ENCODE measurements around the gene CAPZB.

CAPZB gene

GRCh38 chr1:19342894-19343616, 142.3 kb downstream of the CAPZB start:
- no peak for DNase-seq

GRCh38 chr1:19342062-19342750, 143.1 kb downstream of the CAPZB start:
- no peak for DNase-seq

DNA sequence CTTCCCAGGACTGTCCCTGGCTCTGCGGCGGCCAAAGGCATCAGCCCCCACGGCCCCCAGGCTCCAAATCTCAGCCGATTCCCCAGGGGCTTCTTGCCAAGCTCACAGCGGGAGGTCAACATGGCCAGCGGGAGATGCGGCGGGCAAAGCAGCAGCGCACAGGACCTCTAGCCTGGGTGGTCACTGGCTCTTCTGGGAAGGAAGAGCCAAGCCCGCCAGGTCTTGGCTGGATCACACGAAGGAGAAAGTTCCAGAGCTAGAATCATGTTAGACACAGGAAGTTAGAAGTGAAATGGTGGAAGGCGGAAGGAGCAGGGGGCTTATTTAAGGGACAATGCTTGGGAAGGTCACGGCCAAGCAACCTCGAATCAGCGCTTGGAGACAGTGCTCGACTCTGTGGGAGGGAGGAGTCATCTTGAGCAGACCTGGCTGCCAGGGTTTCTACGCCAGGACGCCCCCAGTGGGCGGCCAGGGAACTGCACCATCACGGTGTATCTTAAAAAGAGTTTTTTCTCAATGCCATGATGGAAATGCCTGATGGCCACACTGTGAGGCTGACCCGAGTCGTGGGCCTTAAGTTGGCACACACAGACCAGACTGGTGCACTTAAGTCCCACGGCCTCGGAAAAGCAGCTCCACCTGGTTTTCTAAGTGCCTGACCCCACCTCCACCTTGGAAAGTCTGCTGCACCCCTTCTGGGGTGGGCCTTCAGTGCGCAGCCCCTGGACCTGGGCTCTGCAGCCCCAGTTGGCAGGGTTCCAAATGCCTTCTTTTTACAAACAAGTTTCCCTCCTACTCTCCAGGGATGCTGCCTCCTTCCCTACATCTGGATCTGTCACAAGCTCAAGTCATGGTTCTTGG, 143.9 kb downstream of the CAPZB start:
- peak; percentile 86 for DNase-seq

- DNase-seq: no peak
These were observed 144.9 kb downstream of the CAPZB start for GRCh38 chr1:19340387-19340937.

DNA sequence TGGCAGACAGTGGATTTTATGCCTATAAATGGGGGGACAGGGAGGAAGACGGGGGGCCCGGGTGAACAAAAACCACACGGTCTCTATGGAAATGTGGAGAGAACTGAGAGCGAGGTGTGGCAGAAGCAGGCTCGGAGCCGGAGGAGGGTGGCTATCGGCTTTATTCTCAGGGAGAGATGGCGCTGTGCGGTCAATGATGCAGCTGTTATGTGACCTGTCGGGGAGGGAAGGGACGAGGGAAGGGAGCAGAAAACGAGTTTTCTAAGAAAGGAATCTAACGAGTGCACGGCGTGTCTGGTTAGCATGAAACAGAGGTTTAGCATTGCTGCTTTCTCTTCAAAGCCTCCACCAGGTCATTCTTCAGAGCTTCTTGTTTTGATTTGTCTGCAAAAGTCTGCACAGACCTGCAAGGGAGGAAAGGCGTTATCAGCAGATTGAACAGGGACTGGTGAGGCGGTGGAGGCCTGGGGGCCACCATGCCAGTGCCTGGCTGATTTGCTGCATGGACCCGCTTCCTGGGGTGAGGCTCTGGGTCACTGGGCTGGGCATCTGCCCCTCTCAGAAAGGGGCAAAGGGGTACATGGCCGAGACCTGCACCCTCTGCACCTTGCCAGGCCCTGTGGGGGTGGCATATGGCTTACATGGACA, 146.0 kb downstream of the CAPZB start:
- DNase-seq: no peak

DNA sequence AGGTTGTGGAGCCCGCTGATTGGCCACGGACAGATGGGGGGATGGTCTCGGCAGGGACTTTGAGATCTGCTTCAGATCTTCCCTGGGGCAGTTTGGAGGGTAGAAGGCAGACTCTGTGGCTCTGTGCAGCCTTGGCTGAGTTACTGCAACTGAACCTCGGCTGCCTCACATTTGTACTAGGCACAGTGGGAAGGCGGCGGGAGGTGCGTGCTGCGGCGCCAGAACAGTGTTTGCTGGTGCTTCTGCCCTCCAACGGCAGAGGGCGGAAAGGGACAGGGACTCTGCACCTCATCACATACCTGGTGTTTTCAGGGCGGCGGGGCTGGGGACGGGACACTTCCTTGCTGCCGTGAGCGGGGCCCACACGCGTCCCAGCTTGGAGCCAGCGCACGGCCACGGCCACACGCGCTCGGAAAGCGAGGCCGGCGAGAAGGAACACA, 147.0 kb downstream of the CAPZB start:
- no peak for DNase-seq

DNA sequence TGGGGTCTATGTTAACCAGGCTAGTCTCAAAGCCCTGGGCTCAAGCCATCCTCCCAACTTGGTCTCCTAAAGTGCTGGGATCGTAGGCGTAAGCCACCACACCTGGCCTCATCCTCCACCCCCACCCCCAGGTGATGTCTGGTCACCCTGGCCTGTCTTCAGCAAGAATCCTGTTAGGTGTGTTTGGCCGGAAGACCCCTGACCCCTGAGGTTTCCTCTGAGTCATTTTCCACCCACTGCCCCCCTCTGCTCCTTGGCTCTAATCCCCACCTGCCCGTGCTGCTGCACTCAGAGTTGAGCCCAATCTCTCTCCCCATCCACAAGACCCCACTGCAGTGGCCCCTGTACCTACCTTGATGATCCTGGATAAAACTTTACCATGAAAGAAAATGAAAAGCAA, 148.1 kb downstream of the CAPZB start:
- no peak for DNase-seq

DNA sequence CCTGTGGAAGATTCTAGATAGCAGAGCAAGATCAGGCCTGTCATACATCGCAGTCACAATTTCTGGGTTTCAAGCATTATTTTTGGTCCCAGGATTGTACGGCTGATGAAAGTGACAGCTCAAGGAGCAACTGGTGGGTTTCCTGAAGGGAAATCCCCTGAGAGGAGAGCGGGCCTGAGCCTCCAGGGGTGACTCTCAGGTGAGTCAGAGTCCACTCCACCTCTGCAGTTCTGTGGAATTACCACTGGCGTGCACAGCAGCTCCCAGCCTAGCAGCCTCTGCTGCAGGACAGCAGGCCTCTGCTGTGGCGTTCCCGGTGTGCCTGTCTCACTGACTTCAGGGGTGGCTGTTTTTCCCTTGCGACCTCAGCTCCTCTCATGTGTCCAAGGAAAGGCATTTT, 148.8 kb downstream of the CAPZB start:
- DNase-seq: no peak

GRCh38 chr1:19333587-19334354, 151.6 kb downstream of the CAPZB start:
- DNase-seq: no peak

DNA sequence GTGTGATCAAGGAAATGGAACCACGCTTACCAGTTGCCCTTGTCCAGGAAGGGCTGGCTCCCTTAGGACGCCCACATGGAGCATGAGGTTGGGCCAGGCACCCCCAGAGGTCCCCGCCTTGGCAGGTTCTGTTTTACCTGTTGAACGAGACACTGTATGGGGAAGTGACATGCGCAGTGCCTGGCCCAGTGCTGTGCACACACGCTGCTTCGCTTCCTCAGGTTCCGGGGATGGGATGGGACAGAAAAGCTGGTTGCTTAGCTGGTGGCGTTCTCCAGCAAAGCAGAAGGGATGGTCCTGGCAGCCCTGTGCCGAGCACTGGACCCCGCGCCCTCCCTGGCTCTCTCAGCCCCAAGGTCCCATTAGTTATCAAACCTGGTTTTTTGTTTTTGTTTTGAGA, 152.5 kb downstream of the CAPZB start:
- DNase-seq: no peak

- DNase-seq: no peak
These were observed 154.0 kb downstream of the CAPZB start for GRCh38 chr1:19331262-19331878.

GRCh38 chr1:19330449-19331135, 154.7 kb downstream of the CAPZB start:
- no peak for DNase-seq

DNA sequence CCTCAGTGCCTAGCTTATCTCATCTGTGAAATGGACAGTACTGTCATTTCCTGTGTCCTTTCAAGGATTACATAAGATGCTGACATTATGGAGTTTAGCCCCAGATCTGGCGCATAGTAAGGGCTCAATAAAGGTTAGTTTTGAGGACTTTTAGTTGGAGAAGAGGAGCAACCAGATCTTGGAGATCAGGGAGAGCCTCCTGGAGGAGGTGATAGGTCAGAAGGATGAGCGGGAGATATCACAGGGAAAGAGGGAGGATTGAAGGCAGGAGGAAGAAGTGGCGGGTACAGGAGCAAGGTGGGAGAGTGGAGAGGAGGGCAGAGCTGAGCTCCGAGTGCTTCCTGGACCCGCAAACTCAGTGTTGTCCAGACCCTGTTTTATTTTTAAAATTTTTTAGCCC, 155.7 kb downstream of the CAPZB start:
- DNase-seq: no peak

- DNase-seq: no peak
These were observed 156.2 kb downstream of the CAPZB start for GRCh38 chr1:19329188-19329587.

GRCh38 chr1:19328486-19328885, 156.9 kb downstream of the CAPZB start:
- no peak for DNase-seq

DNA sequence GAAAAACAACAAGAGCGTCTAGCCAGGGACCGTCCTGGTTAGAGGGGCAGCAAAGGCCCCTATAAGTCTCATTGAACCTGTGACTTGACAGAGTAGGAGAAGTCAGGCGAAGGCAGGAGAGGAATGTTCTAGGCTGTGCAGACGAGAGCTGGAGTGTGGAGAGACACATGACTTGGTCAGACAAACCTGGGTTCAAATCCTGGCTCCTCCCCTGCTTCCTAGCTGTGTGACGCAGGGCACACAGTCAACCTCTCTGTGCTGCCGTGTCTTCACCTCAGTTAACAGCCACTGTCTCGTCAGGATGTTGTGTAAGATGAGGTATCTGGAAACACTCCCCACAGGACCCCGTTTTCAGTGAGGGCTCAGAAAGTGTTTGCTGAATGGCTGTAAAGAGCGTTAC, 157.6 kb downstream of the CAPZB start:
- DNase-seq: no peak

DNA sequence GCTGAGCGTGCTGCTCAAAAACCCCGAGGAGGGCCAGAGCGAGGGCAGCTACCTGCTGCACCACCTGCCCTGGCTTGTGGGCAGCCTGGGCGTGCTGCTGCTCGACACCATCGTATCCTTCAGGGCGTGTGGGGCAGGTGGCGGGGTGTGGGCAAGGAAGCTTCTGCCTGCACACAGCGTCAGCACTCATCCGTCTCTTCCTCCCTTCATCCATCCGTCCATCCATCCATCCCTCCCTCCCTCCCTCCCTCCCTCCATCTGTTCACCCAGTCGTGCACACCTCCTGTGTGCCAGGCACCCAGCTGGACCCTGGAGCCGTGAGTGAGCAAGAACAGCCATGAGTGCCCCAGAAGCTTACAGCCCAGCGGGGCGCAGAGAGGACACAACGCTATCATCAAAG, 158.0 kb downstream of the CAPZB start:
- no peak for DNase-seq

GRCh38 chr1:19326748-19327065, 158.6 kb downstream of the CAPZB start:
- no peak for DNase-seq

DNA sequence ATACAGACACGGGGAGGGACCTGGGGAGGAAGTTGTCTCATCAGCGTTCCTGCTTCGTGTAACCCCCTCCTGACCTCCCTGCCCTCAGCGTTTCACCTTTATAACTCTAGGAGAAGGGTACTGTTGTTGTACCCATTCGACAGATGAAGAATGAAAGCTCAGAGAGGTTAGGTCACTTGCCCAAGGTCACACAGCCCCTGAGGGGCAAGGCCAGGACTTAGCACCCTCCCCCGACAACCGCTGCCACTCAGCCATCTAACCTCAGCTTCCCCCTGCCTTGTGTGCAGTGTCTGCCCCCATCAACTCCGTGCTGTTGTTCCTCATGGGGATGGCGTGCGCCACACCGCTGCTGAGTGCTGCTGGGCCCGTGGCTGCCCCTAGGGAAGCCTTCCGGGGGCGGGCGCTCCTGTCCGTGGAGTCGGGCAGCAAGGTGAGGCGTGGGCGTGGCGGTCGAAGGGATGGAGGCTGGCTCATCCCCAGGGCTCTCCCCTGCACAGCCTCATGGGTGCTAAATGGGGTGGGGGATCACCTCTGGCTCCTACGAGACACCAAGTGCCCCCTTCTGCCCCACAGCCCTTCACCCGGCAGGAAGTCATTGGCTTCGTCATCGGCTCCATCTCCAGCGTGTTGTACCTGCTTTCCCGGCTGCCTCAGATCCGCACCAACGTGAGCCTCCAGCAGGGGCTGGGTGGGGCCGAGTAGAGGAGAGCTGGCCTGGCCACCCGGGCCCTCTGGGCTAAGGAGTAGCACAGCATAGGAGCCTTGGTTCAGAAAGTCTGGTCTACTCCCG, 159.2 kb downstream of the CAPZB start:
- no peak for DNase-seq

GRCh38 chr1:19325368-19325957, 159.9 kb downstream of the CAPZB start:
- DNase-seq: peak; percentile 96
